HG03196 (cell line): ENCODE measurements around the gene NMUR1.
A peak's percentile ranks its signal among the peaks of the same experiment; 100 is the strongest.

Experiments
- ATAC-seq: cut with Tn5 transposase; IDR thresholded peaks from one replicate; pipeline ENCODE4 v1.9.1; 2021; ENCODE audit not compliant: unreplicated experiment

The NMUR1 gene

GRCh38 chr2:231526341-231527090, 3.7 kb downstream of the NMUR1 start:
- ATAC-seq, result no peak

- no peak for ATAC-seq
Observed at GRCh38 chr2:231525248-231526163, 4.7 kb downstream of the NMUR1 start.

GRCh38 chr2:231524477-231525247, 5.6 kb downstream of the NMUR1 start:
- no peak for ATAC-seq

- ATAC-seq, result no peak
Observed at GRCh38 chr2:231523451-231524285, 6.6 kb downstream of the NMUR1 start.

GRCh38 chr2:231522418-231523180, 7.6 kb downstream of the NMUR1 start:
- ATAC-seq, result no peak

GRCh38 chr2:231521443-231521842, 8.8 kb downstream of the NMUR1 start:
- ATAC-seq, result no peak

GRCh38 chr2:231519975-231520555, 10.2 kb downstream of the NMUR1 start:
- ATAC-seq, result no peak

- ATAC-seq, result no peak
Observed at GRCh38 chr2:231518771-231519170, 11.5 kb downstream of the NMUR1 start.

- no peak for ATAC-seq
Observed at GRCh38 chr2:231515603-231516002, 14.6 kb downstream of the NMUR1 start.

GRCh38 chr2:231514951-231515297, 15.3 kb downstream of the NMUR1 start:
- no peak for ATAC-seq

- ATAC-seq, result peak; percentile 97
Observed at GRCh38 chr2:231514225-231514950, 15.9 kb downstream of the NMUR1 start.

- no peak for ATAC-seq
Observed at GRCh38 chr2:231513746-231514224, 16.5 kb downstream of the NMUR1 start.

- no peak for ATAC-seq
Observed at GRCh38 chr2:231512222-231512621, 18.0 kb downstream of the NMUR1 start.

- ATAC-seq, result no peak
Observed at GRCh38 chr2:231503766-231504165, 26.5 kb downstream of the NMUR1 start.

GRCh38 chr2:231502596-231502995, 27.6 kb downstream of the NMUR1 start:
- no peak for ATAC-seq

- ATAC-seq, result no peak
Observed at GRCh38 chr2:231497651-231498050, 32.6 kb downstream of the NMUR1 start.

GRCh38 chr2:231494669-231495068, 35.6 kb downstream of the NMUR1 start:
- ATAC-seq, result no peak

GRCh38 chr2:231490801-231491200, 39.4 kb downstream of the NMUR1 start:
- no peak for ATAC-seq

- ATAC-seq, result no peak
Observed at GRCh38 chr2:231489990-231490389, 40.3 kb downstream of the NMUR1 start.
